Transverse colon (tissue), 4 donors: ENCODE results near the gene OCRL. TPM values are rescaled to one million over a fixed set of nuclear protein-coding genes. Genes with fewer than 3 reads are reported as not detected.

Source experiments
- DNase-seq: peaks from one replicate; pipeline ENCODE4 v3.0.0-alpha.2; 2019
- H3K27ac ChIP-seq, 4 donors: fragments of 200-600 bp; sonication (generic); 2 replicates each; pipeline ENCODE4 v1.5.1; 2016 to 2018; ENCODE audit warnings: inconsistent platforms in 4 of 4
- H3K27me3 ChIP-seq: fragments of 200-600 bp; sonication (generic); 2 replicates; pipeline ENCODE4 v1.5.1; 2017; ENCODE audit warnings: inconsistent platforms
- H3K36me3 ChIP-seq, 4 donors: fragments of 200-600 bp; sonication (generic); 2 replicates each; pipeline ENCODE4 v1.5.1; 2017 to 2019; ENCODE audit warnings: inconsistent platforms in 4 of 4
- H3K4me1 ChIP-seq, 4 donors: fragments of 200-600 bp; sonication (generic); 2 replicates each; pipeline ENCODE4 v1.5.1; 2017 to 2020; ENCODE audit warnings: inconsistent platforms in 4 of 4
- H3K4me3 ChIP-seq, 4 donors: fragments of 200-600 bp; sonication (generic); 1 replicate in 1 of 4; 2 replicates in 3 of 4; pipeline versions ENCODE4 v1.5.1 to v1.6.1; 2017 to 2019; ENCODE audit warnings: inconsistent platforms in 4 of 4
- H3K9me3 ChIP-seq, 2 donors: fragments of 200-600 bp; sonication (generic); 2 replicates each; pipeline ENCODE4 v1.5.1; 2017 to 2019; ENCODE audit warnings: inconsistent platforms in 2 of 2
- EP300 ChIP-seq: sonication (generic); formaldehyde crosslinking; IDR thresholded peaks from one replicate; pipeline ENCODE4 v1.6.1; 2017; ENCODE audit warnings: antibody characterized with exemption, low read depth
- POLR2A ChIP-seq: fragments of 450-650 bp; IDR thresholded peaks from one replicate; pipeline ENCODE4 v1.6.1; 2016; ENCODE audit warnings: antibody characterized with exemption, mild to moderate bottlenecking, moderate library complexity
- POLR2AphosphoS5 ChIP-seq, 3 donors: sonication (generic); formaldehyde crosslinking; IDR thresholded peaks; one replicate each; pipeline ENCODE4 v1.6.1; 2016; ENCODE audit warnings: antibody characterized with exemption in 3 of 3
- WGBS, 2 donors: methylation state at CpG; one replicate each; pipeline ENCODE4 v1.1.5; 2018; ENCODE audit warnings: low coverage in 1 of 2; 5-methylcytosine and 5-hydroxymethylcytosine counted together
- in situ Hi-C, 4 donors: fragments of 200-750 bp; cut with MboI; loops; one replicate each; pipeline versions ENCODE4 v1.15.0 to v1.15.1; 2017; ENCODE audit warnings: low sequenced_read_pairs in 3 of 4, low pct_ligation_motif_present in 1 of 4, low pct_unique_long_range_greater_than_20kb in 1 of 4
- intact Hi-C: fragments of 100-400 bp; cut with DNase I; formaldehyde crosslinking; loops from one replicate; pipeline ENCODE4 v1.15.1; 2023; ENCODE audit warnings: low total_unique reads
- total RNA-seq, 4 donors: library from RNA; depleted of rRNA; stranded (reverse); fragments of >200 nt; gene quantifications; one replicate each; pipeline ENCODE4 v1.1.0, GENCODE V29; 2016
- TF ChIP-seq, protein P1 (sequence below), 5 experiments: fragments of 200-600 bp in 3 of 5; fragments of 450-650 bp in 2 of 5; sonication (generic) in 3 of 5; IDR thresholded peaks; 1 replicate in 2 of 5; 2 replicates in 3 of 5; pipeline ENCODE4 v1.5.1; 2016 to 2017; ENCODE audit warnings: antibody characterized with exemption in 5 of 5, inconsistent platforms in 3 of 5, mild to moderate bottlenecking in 2 of 5, moderate library complexity in 1 of 5

Gene OCRL
- total RNA-seq, 4 donors from 2014 or later: 14.2 to 27.9 (median 20.0) TPM

DNA sequence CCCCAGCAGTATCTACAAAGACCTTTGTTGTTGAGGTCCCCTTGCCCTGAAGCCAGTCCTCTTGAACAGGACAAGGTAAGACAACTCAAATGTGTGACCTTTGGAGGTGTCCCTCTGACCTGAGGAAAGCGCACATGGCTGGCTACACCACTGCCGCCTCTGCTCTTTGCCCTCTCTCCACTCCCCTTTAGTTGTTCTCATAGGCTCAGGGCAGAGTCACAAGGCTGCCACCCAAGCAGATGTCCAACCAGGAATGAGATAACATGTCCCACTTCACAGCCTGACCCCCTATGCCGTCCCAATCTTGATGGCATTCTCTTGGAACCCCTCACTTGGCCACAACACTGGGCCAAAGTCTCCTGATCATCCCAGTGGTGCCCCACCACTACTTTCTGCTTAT is 68.4 kb downstream of the OCRL start:
- intact Hi-C loops (no loop called here), in situ Hi-C loops (loop anchor here (10.0 to 25.0 kb wide), 5 partner anchors 116 to 1304 kb away; partner anchors contain the start of genes ENOX2 (in 1 of the 4) and UTP14A (in 1 of the 4))
- no peaks in the 10 kb centered on the region for H3K27me3 ChIP-seq
- H3K27ac ChIP-seq: no peak overlapping the region
- no peaks in the 10 kb centered on the region for H3K9me3 ChIP-seq
- peaks cover 0 to 11% (median 2%) of the 10 kb centered on the region in 4 donors for H3K4me1 ChIP-seq
- no peak overlapping the region for H3K4me3 ChIP-seq
- DNase-seq: no peak
- no peaks in the 10 kb centered on the region for H3K36me3 ChIP-seq
- TF ChIP-seq POLR2A (no peak), POLR2AphosphoS5 (IDR thresholded peaks at IDR 0.05) (no peak), EP300 (no peak)
- TF ChIP-seq, protein P1, sequence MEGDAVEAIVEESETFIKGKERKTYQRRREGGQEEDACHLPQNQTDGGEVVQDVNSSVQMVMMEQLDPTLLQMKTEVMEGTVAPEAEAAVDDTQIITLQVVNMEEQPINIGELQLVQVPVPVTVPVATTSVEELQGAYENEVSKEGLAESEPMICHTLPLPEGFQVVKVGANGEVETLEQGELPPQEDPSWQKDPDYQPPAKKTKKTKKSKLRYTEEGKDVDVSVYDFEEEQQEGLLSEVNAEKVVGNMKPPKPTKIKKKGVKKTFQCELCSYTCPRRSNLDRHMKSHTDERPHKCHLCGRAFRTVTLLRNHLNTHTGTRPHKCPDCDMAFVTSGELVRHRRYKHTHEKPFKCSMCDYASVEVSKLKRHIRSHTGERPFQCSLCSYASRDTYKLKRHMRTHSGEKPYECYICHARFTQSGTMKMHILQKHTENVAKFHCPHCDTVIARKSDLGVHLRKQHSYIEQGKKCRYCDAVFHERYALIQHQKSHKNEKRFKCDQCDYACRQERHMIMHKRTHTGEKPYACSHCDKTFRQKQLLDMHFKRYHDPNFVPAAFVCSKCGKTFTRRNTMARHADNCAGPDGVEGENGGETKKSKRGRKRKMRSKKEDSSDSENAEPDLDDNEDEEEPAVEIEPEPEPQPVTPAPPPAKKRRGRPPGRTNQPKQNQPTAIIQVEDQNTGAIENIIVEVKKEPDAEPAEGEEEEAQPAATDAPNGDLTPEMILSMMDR (IDR thresholded peaks at IDR 0.05): no peak
- WGBS, 2 donors: 80% methylated on average over 3 of the region's 3 CpGs; no CpG with 5 or more reads in 1 of the 2 donors

DNA sequence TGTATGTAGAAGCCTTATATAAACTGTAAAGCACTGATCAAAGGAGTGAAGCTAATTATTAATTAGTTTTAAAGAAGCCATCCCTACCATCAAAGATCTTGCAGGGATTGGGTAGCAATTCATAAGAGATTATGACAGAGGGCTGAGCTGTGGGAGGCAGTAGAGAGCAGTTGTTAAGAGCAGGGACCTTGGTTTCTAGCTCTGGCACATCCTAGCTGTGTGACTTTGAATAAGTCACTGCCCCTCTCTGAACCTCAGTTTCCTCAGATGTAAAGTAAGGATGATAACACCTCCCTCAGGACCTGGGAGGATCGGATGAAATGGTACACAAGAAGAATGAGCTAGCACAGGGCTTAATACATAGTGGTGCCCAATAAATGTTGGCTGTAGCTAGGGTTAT is 69.3 kb downstream of the OCRL start:
- in situ Hi-C loops: loop anchor here (10.0 to 25.0 kb wide), 5 partner anchors 115 to 1303 kb away; partner anchors contain the start of genes ENOX2 (in 1 of the 4) and UTP14A (in 1 of the 4)
- DNase-seq: no peak
- Histone ChIP-seq H3K27me3 (no peaks in the 10 kb centered on the region), H3K9me3 (no peaks in the 10 kb centered on the region), H3K27ac (no peak overlapping the region), H3K4me1 (peaks cover 0 to 7% (median 1%) of the 10 kb centered on the region in 4 donors), H3K4me3 (no peak overlapping the region), H3K36me3 (no peaks in the 10 kb centered on the region)
- intact Hi-C loops: no loop called here
- no peak for TF ChIP-seq POLR2AphosphoS5 (IDR thresholded peaks at IDR 0.05)
- TF ChIP-seq EP300: no peak
- TF ChIP-seq POLR2A: no peak
- TF ChIP-seq, protein P1 (IDR thresholded peaks at IDR 0.05): no peak
- WGBS, 2 donors: 60% methylated on average over 1 of the region's 1 CpG; no CpG with 5 or more reads in 1 of the 2 donors

DNA sequence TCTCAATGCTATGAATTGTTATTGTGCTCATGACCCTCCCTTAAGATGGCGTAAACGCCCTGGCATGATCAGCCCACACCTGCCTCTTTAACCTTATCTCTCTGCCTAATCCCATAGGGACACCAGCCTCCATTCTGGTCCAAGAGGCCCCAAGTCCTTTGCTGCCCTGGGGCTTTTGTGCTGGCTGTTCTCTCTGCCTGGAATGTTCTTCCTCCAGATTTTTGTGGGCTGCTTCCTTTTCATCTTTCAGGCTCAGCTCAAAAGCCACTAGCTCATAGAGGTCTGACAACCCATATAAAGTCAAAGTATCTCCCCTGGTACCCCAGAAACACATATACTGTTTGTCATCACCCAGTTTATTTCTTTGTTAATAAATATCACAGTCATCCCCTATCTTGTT is 72.3 kb downstream of the OCRL start:
- Histone ChIP-seq H3K4me1 (no peaks in the 10 kb centered on the region), H3K27me3 (no peaks in the 10 kb centered on the region), H3K4me3 (no peak overlapping the region), H3K36me3 (no peaks in the 10 kb centered on the region), H3K27ac (no peak overlapping the region), H3K9me3 (no peaks in the 10 kb centered on the region)
- no peak for DNase-seq
- TF ChIP-seq POLR2AphosphoS5 (IDR thresholded peaks at IDR 0.05): no peak
- TF ChIP-seq EP300: no peak
- TF ChIP-seq, protein P1 (IDR thresholded peaks at IDR 0.05): no peak
- TF ChIP-seq POLR2A: no peak
- in situ Hi-C loops (loop anchor here (25.0 kb wide), 4 partner anchors 300 to 1300 kb away; partner anchors contain the start of genes ENOX2 (in 1 of the 4) and UTP14A (in 1 of the 4)), intact Hi-C loops (no loop called here)
- 78% methylated on average over 2 of the region's 2 CpGs; no CpG with 5 or more reads in 1 of the 2 donors for WGBS, 2 donors

DNA sequence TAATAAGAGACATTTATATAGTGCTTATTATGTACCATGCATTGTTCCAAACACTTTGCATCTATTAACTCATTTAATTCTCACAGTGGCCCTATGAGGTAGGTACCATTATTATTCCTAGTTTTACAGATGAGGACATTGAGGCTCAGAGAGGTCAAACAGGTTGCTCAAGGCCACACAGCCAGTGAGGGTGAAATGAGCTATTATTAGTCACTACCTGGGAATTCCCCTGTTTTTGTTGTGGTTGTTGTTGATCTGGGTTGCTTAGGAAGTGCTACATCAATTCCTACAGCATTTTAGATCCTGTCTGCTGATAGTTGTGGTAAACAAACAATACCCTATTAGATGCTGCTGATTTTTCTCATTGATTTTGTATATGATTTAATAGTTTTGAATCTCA is 73.5 kb downstream of the OCRL start:
- no peak overlapping the region for H3K4me3 ChIP-seq
- H3K36me3 ChIP-seq: no peaks in the 10 kb centered on the region
- H3K27ac ChIP-seq: no peak overlapping the region
- H3K9me3 ChIP-seq: no peaks in the 10 kb centered on the region
- no peaks in the 10 kb centered on the region for H3K4me1 ChIP-seq
- TF ChIP-seq POLR2A: no peak
- no peak for TF ChIP-seq EP300
- TF ChIP-seq, protein P1 (IDR thresholded peaks at IDR 0.05): no peak
- no peak for TF ChIP-seq POLR2AphosphoS5 (IDR thresholded peaks at IDR 0.05)
- DNase-seq: no peak
- H3K27me3 ChIP-seq: no peaks in the 10 kb centered on the region
- in situ Hi-C loops (loop anchor here (25.0 kb wide), 4 partner anchors 299 to 1299 kb away; partner anchors contain the start of genes ENOX2 (in 1 of the 4) and UTP14A (in 1 of the 4)), intact Hi-C loops (no loop called here)
